Activated CD8-positive, alpha-beta memory T cell treated with anti-CD3 and anti-CD28 coated beads, Interleukin-2, amount 10 ng/mL, durations not matched to agents 7 days and 5 days (primary cell): ENCODE measurements around the gene FGGY. TPM values are rescaled to one million over a fixed set of nuclear protein-coding genes. Genes with fewer than 3 reads are reported as not detected.
"Not testable (repeated sequence)": the region's sequence is repeated elsewhere in the genome, so short reads cannot be mapped to it uniquely, and the experiment has no call there.

Experiments used
- ATAC-seq: fragments of 150-1000 bp; cut with Tn5 transposase; one replicate; pipeline ENCODE4 v1.10.0; 2021; ENCODE audit warnings: moderate library complexity
- CTCF ChIA-PET: fragments of 350-600 bp; sonication (Branson Sonifier 250); formaldehyde crosslinking; loops from one replicate; lab custom pipeline; 2021; ENCODE audit warnings: antibody characterized with exemption; lab: Charles Lee
- DNase-seq: peaks from one replicate; pipeline ENCODE4 v3.0.0-alpha.2; 2020
- H3K27ac Mint-ChIP-seq: one replicate; pipeline ENCODE4 v1.8.0; 2021; ENCODE audit warnings: mild to moderate bottlenecking, mixed read lengths
- H3K27me3 Mint-ChIP-seq: one replicate; pipeline ENCODE4 v1.8.0; 2021; ENCODE audit warnings: mixed read lengths
- H3K36me3 Mint-ChIP-seq: one replicate; pipeline ENCODE4 v1.8.0; 2021; ENCODE audit warnings: mild to moderate bottlenecking, mixed read lengths
- H3K4me1 Mint-ChIP-seq: one replicate; pipeline ENCODE4 v1.8.0; 2021; ENCODE audit warnings: mixed read lengths
- H3K4me3 Mint-ChIP-seq: one replicate; pipeline ENCODE4 v1.8.0; 2021; ENCODE audit warnings: mild to moderate bottlenecking, moderate library complexity, mixed read lengths
- H3K9me3 Mint-ChIP-seq: one replicate; pipeline ENCODE4 v1.8.0; 2022; ENCODE audit warnings: low read depth, mixed read lengths
- total RNA-seq, 2 experiments: library from RNA; stranded (reverse); gene quantifications; one replicate each; pipeline ENCODE4 v1.2.3, GENCODE V29; 2021

FGGY gene
- total RNA-seq, 2 experiments from 2014 or later = 15.8 to 16.7 TPM

GRCh38 chr1:59703918-59704378, 407.1 kb downstream of the FGGY start:
- ATAC-seq (no peak), DNase-seq (no peak)
- Mint-ChIP-seq H3K36me3 (no peaks in the 10 kb centered on the region), H3K4me1 (peaks cover 3% of the 10 kb centered on the region), H3K27ac (no peak overlapping the region), H3K4me3 (no peak overlapping the region), H3K9me3 (no peaks in the 10 kb centered on the region), H3K27me3 (no peaks in the 10 kb centered on the region)
- CTCF ChIA-PET = no interaction called here

GRCh38 chr1:59704716-59705115, 407.8 kb downstream of the FGGY start:
- DNase-seq (no peak), ATAC-seq (no peak)
- Mint-ChIP-seq H3K27ac (no peak overlapping the region), H3K4me1 (no peaks in the 10 kb centered on the region), H3K36me3 (no peaks in the 10 kb centered on the region), H3K4me3 (no peak overlapping the region), H3K9me3 (no peaks in the 10 kb centered on the region), H3K27me3 (no peaks in the 10 kb centered on the region)
- CTCF ChIA-PET = no interaction called here

- H3K4me1 Mint-ChIP-seq = no peaks in the 10 kb centered on the region
- no peaks in the 10 kb centered on the region for H3K27me3 Mint-ChIP-seq
- DNase-seq (no peak), ATAC-seq (no peak)
- no peaks in the 10 kb centered on the region for H3K9me3 Mint-ChIP-seq
- no peak overlapping the region for H3K27ac Mint-ChIP-seq
- peaks cover 1% of the 10 kb centered on the region for H3K36me3 Mint-ChIP-seq
- CTCF ChIA-PET = no interaction called here
- no peak overlapping the region for H3K4me3 Mint-ChIP-seq
Observed at GRCh38 chr1:59705466-59706302, 408.8 kb downstream of the FGGY start.

DNA sequence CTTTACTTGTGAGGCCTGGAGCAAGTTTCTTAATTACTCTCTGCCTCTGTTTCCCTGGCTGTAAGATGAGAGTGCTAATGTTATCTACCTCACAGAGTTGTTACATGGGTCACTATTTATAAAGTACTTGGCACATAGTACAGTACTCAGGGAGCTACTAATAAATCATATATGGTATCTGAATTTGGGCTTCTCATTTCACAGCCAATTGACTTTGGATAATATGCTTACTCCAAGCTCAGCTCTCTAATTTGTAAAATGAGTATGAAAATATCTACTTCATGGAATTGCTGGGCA, 409.4 kb downstream of the FGGY start:
- H3K36me3 Mint-ChIP-seq = peaks cover 1% of the 10 kb centered on the region
- ATAC-seq (no peak), DNase-seq (no peak)
- H3K9me3 Mint-ChIP-seq = no peaks in the 10 kb centered on the region
- H3K27me3 Mint-ChIP-seq = no peaks in the 10 kb centered on the region
- CTCF ChIA-PET = no interaction called here
- no peak overlapping the region for H3K27ac Mint-ChIP-seq
- no peak overlapping the region for H3K4me3 Mint-ChIP-seq
- H3K4me1 Mint-ChIP-seq = no peaks in the 10 kb centered on the region

DNA sequence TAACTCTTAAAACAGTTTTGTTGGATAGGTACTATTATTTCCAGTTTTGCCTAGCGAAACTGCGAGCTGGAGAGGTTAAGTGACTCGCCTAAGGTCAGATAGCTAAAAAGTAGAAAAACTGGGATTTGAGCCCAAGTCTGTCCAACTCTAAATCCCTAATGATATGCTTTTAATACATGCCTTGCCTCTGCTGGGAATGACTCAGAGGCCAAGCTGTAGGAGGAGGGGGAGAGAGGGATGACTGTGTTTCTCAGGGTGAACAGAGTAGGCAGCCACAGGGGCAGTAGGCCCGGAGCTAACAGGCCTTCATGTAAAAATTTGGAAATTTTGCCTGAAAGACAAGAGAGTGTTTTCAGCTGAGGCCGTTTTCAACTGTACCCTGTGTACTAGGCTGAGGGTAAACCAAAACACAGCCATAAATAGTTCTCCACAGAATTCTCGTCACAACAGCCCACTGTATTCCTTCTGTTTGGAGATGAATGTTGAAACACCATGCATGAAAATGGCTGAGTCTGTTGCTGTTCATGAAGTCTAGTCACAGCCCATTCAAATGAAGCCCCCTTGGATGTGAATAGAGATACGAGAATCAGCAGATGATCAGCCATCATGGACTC, 410.4 kb downstream of the FGGY start:
- Mint-ChIP-seq H3K4me1 (no peaks in the 10 kb centered on the region), H3K27ac (no peak overlapping the region), H3K27me3 (no peaks in the 10 kb centered on the region), H3K4me3 (no peak overlapping the region), H3K9me3 (no peaks in the 10 kb centered on the region), H3K36me3 (peaks cover 1% of the 10 kb centered on the region)
- CTCF ChIA-PET = no interaction called here
- no peak for ATAC-seq
- DNase-seq = no peak

- no peaks in the 10 kb centered on the region for H3K27me3 Mint-ChIP-seq
- no peaks in the 10 kb centered on the region for H3K4me1 Mint-ChIP-seq
- ATAC-seq (no peak), DNase-seq (no peak)
- H3K4me3 Mint-ChIP-seq = no peak overlapping the region
- CTCF ChIA-PET = no interaction called here
- no peaks in the 10 kb centered on the region for H3K9me3 Mint-ChIP-seq
- no peak overlapping the region for H3K27ac Mint-ChIP-seq
- peaks cover 1% of the 10 kb centered on the region for H3K36me3 Mint-ChIP-seq
Observed at GRCh38 chr1:59709333-59709732, 412.4 kb downstream of the FGGY start.

GRCh38 chr1:59710920-59711319, 414.0 kb downstream of the FGGY start:
- H3K9me3 Mint-ChIP-seq, H3K27ac Mint-ChIP-seq, H3K4me3 Mint-ChIP-seq, H3K36me3 Mint-ChIP-seq, CTCF ChIA-PET, DNase-seq, H3K27me3 Mint-ChIP-seq, H3K4me1 Mint-ChIP-seq, ATAC-seq: not testable (repeated sequence)

DNA sequence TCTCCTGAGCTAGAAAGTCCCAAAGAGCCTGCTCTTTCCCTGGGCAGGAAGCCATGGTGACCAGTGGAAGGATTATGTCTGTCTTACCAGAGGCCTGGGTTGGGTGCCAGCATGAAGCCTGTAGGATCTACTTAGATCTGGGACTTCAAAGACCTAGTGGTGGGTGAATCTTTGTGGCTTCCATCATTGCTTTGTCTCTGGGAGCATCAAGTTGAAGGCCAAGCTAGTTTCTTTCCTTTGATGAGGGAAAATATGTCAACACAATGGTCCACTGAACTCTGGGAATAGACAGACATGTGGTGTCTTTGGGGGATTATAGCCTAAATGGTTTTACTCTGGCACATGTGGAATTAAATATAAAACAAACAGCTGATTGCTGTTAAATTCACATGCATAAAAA, 417.3 kb downstream of the FGGY start:
- ATAC-seq (no peak), DNase-seq (no peak)
- H3K27me3 Mint-ChIP-seq = no peaks in the 10 kb centered on the region
- no peaks in the 10 kb centered on the region for H3K4me1 Mint-ChIP-seq
- CTCF ChIA-PET = interaction anchor here (1.4 kb wide), 1 partner anchor 45 kb away, joined by 4 read pairs; no protein-coding TSS in a partner anchor
- H3K27ac Mint-ChIP-seq = no peak overlapping the region
- no peaks in the 10 kb centered on the region for H3K9me3 Mint-ChIP-seq
- peaks cover 1% of the 10 kb centered on the region for H3K36me3 Mint-ChIP-seq
- no peak overlapping the region for H3K4me3 Mint-ChIP-seq

GRCh38 chr1:59714966-59715365, 418.1 kb downstream of the FGGY start:
- Mint-ChIP-seq H3K27me3 (no peaks in the 10 kb centered on the region), H3K27ac (no peak overlapping the region), H3K36me3 (peaks cover 1% of the 10 kb centered on the region), H3K4me1 (no peaks in the 10 kb centered on the region), H3K4me3 (no peak overlapping the region), H3K9me3 (no peaks in the 10 kb centered on the region)
- no peak for DNase-seq
- CTCF ChIA-PET = interaction anchor here (1.4 kb wide), 1 partner anchor 44 kb away, joined by 4 read pairs; no protein-coding TSS in a partner anchor
- no peak for ATAC-seq

DNA sequence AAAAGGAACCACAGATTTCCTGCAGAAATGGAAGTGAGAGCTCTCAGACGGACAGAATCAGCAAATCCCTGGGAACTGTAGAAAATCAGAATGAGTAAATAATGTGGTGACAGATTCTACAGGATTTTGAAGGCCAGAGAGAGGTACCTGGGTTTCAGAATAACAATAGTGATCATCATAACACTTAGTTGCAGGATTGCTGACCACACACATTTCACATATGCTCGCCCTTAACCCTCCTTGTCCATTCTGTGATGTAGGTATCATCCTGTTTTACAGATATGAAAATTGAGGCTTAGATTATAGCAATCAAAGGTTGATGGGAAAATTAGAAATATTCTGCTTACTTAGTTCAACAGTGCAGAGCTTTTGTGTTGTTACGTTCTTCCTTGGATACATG, 419.9 kb downstream of the FGGY start:
- Mint-ChIP-seq H3K9me3 (no peaks in the 10 kb centered on the region), H3K36me3 (no peaks in the 10 kb centered on the region), H3K4me3 (no peak overlapping the region), H3K27me3 (no peaks in the 10 kb centered on the region), H3K4me1 (no peaks in the 10 kb centered on the region), H3K27ac (no peak overlapping the region)
- no peak for ATAC-seq
- CTCF ChIA-PET = no interaction called here
- no peak for DNase-seq

DNA sequence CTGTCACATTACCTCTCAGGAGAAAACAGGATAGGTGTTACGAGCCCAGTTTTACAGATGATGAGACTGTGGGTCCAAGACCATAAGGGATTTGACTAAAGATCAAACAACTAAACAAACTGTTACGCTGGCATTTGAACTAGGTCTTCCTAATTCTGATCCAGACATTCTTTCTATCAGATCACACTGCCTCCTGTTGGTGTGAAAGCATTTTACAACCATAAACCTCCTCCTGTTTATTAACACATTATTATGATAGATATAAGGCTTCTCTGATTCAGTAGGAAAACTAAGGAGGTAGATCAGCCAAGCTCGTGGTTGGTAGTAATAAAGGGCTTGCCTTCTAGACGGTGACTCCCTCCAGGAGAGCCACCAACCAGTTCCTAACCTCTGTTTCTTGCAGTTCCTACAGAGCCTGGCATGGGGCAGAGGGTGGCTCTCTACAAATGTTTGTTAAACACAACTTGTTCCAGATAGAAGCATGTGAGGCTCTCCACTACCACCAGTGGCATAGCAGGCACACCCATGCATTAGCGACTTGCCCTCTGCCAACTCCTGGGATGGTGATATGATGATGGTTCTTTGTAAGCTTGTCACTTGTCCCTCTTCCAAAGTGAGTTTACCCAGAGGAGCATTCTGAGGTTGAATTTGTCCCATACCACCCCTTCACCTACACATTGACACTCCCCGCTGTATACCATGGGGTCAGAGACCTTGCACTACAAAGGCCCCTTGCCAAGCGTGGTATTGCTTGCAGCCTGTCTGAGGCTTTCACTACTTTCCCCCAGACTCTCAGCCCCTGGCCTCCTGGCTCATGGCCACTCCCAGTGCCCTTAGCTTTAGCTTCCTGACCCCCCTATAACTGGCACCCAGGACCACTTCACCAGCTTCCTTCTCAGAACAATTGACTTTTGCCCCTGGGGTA, 421.4 kb downstream of the FGGY start:
- Mint-ChIP-seq H3K4me3 (no peak overlapping the region), H3K27ac (no peak overlapping the region), H3K4me1 (no peaks in the 10 kb centered on the region), H3K36me3 (no peaks in the 10 kb centered on the region), H3K27me3 (no peaks in the 10 kb centered on the region), H3K9me3 (no peaks in the 10 kb centered on the region)
- ATAC-seq (no peak), DNase-seq (no peak)
- CTCF ChIA-PET = interaction anchor here (0.9 to 1.4 kb wide), 2 partner anchors 41 kb away, joined by 3 read pairs; no protein-coding TSS in a partner anchor

DNA sequence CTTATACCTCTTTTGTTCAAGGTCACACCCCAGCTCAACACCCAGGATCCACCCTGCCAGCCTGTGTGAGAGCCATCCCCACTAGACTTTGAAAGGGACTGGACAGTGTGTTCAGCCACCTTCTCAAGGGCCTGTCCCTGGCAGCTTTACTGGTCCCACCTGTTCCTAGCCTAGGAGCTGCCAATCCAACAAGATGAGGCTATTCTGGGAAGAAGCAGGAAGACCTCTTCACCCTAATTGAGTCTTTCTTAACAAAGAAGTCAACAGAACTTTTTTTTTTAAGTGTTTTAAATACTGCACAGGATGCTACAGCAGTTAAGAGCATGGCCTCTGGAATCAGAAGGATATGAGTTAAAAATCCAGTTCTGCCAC, 422.1 kb downstream of the FGGY start:
- H3K9me3 Mint-ChIP-seq = no peaks in the 10 kb centered on the region
- no peaks in the 10 kb centered on the region for H3K36me3 Mint-ChIP-seq
- no peaks in the 10 kb centered on the region for H3K27me3 Mint-ChIP-seq
- ATAC-seq = no peak
- CTCF ChIA-PET = interaction anchor here (1.4 kb wide), 1 partner anchor 41 kb away, joined by 3 read pairs; no protein-coding TSS in a partner anchor
- no peak overlapping the region for H3K4me3 Mint-ChIP-seq
- no peaks in the 10 kb centered on the region for H3K4me1 Mint-ChIP-seq
- no peak for DNase-seq
- H3K27ac Mint-ChIP-seq = no peak overlapping the region

DNA sequence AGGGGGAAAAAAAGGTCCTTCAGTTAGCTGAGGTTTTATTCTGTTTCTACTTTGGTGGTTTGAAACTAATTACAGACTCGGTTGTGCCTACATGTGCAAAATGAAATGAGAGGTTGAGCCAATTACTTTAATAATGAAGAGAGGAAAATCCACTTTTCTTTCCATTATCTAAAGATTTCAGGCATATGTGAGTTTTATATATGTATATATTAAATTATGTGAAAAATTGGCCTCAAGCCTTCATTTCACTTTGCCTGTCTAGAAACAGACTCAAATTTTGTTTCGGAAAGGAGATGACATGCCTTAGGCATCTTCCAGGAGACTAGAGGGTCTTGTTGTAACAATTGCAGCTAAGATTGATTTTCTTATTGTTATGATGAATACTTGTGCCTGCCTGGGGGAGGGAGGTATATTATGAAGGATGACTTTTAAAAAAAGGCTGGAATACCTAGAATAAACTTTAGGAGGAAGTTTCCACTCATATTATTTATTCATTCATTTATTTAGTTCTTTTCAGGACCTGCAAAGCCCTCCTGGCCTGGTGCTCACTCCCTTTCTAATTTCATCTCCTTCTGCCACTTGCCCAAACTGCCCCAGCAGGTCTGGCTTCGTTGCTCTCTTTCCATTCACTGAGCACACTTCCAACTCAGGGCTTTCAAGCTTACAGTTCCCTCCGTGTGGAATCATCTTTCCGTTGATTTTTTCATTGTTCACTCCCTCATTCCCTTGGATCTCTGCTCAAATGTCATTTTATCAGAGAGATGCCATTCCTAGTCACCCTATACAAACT, 423.6 kb downstream of the FGGY start:
- no peak for ATAC-seq
- CTCF ChIA-PET = no interaction called here
- DNase-seq = no peak

More for the DNA sequence above, 423.6 kb downstream of the FGGY start:
- no peaks in the 10 kb centered on the region for H3K27me3 Mint-ChIP-seq
- H3K36me3 Mint-ChIP-seq = no peaks in the 10 kb centered on the region
- no peak overlapping the region for H3K4me3 Mint-ChIP-seq
- no peaks in the 10 kb centered on the region for H3K4me1 Mint-ChIP-seq
- H3K9me3 Mint-ChIP-seq = no peaks in the 10 kb centered on the region
- H3K27ac Mint-ChIP-seq = no peak overlapping the region
